T-cell (primary cell): Measurements from ENCODE around the gene ALPK3. TPM values are rescaled to one million over a fixed set of nuclear protein-coding genes. Genes with fewer than 3 reads are reported as not detected.
A peak's percentile ranks its signal among the peaks of the same experiment; 100 is the strongest.

Experiments used
- ATAC-seq, 4 experiments: fragments of 200-7000 bp in 3 of 4; fragments of 150-1000 bp in 1 of 4; cut with Tn5 transposase; replicated peaks in 1 of 4; 1 replicate in 3 of 4; 2 replicates in 1 of 4; pipeline ENCODE4 v1.10.0; 2021; ENCODE audit warnings: moderate library complexity in 3 of 4, mild to moderate bottlenecking in 2 of 4, moderate number of reproducible peaks in 1 of 4
- CTCF ChIA-PET, 2 donors: fragments of 300-600 bp; sonication (Branson Sonifier 250); formaldehyde crosslinking; loops; one replicate each; lab custom pipeline; 2022; ENCODE audit warnings: antibody characterized with exemption in 2 of 2; lab: Charles Lee
- POLR2A ChIA-PET, 2 donors: fragments of 300-600 bp; sonication (Branson Sonifier 250); formaldehyde crosslinking; loops; one replicate each; lab custom pipeline; 2022; ENCODE audit warnings: antibody characterized with exemption in 2 of 2; lab: Charles Lee
- DNase-seq, 35 experiments: peaks; one replicate each; pipeline versions ENCODE4 v3.0.0 to v3.0.0-alpha.2; 2013 to 2023
- H3K27ac ChIP-seq: one replicate; pipeline ENCODE4 v1.5.1; 2013; ENCODE audit warnings: low read length
- H3K27me3 ChIP-seq, 2 experiments: replicated peaks in 1 of 2; 1 replicate in 1 of 2; 2 replicates in 1 of 2; pipeline versions ENCODE4 v1.6.1 to v1.7.0; 2013; ENCODE audit warnings: low read length in 1 of 2, mixed read lengths in 1 of 2; ENCODE audit not compliant: control insufficient read depth in 2 of 2, insufficient read depth in 2 of 2; ENCODE audit errors: extremely low read depth in 1 of 2
- H3K36me3 ChIP-seq, 2 donors: 1 replicate in 1 of 2; 2 replicates in 1 of 2; pipeline versions ENCODE4 v1.6.1 to v1.7.0; 2013; ENCODE audit warnings: low read length in 1 of 2; ENCODE audit not compliant: control insufficient read depth in 2 of 2, insufficient read depth in 1 of 2; ENCODE audit errors: extremely low read depth in 1 of 2
- H3K4me1 ChIP-seq, 2 experiments: 1 replicate in 1 of 2; 2 replicates in 1 of 2; pipeline versions ENCODE4 v1.6.1 to v1.7.0; 2013; ENCODE audit warnings: low read length in 2 of 2, mixed read lengths in 1 of 2; ENCODE audit not compliant: insufficient read depth in 2 of 2, control insufficient read depth in 1 of 2; ENCODE audit errors: extremely low read depth in 1 of 2
- H3K4me3 ChIP-seq, 2 donors: 1 replicate in 1 of 2; 2 replicates in 1 of 2; pipeline versions ENCODE4 v1.5.1 to v1.7.0; 2013; ENCODE audit warnings: mild to moderate bottlenecking in 2 of 2, low read length in 1 of 2, moderate library complexity in 1 of 2; ENCODE audit not compliant: control insufficient read depth in 1 of 2; ENCODE audit errors: extremely low read depth in 1 of 2
- H3K9me3 ChIP-seq: 2 replicates; pipeline ENCODE4 v1.7.0; 2013
- H3K27ac Mint-ChIP-seq, 2 donors: one replicate each; pipeline ENCODE4 v1.8.0; 2020 to 2021; ENCODE audit warnings: mild to moderate bottlenecking in 2 of 2, mixed read lengths in 2 of 2
- H3K27me3 Mint-ChIP-seq, 2 donors: one replicate each; pipeline ENCODE4 v1.8.0; 2021 to 2022; ENCODE audit warnings: mixed read lengths in 2 of 2
- H3K36me3 Mint-ChIP-seq: one replicate; pipeline ENCODE4 v1.8.0; 2021; ENCODE audit warnings: mixed read lengths
- H3K4me1 Mint-ChIP-seq, 3 donors: one replicate each; pipeline ENCODE4 v1.8.0; 2020 to 2022; ENCODE audit warnings: mixed read lengths in 3 of 3, mild to moderate bottlenecking in 1 of 3
- H3K4me3 Mint-ChIP-seq, 3 donors: one replicate each; pipeline ENCODE4 v1.8.0; 2020 to 2022; ENCODE audit warnings: mild to moderate bottlenecking in 3 of 3, mixed read lengths in 3 of 3, moderate library complexity in 3 of 3
- H3K9me3 Mint-ChIP-seq, 3 donors: one replicate each; pipeline ENCODE4 v1.8.0; 2020 to 2022; ENCODE audit warnings: mixed read lengths in 3 of 3
- WGBS: methylation state at CpG from one replicate; pipeline ENCODE4 v1.1.5; 2013; ENCODE audit warnings: missing lambda C conversion rate; ENCODE audit not compliant: insufficient coverage; 5-methylcytosine and 5-hydroxymethylcytosine counted together
- total RNA-seq, 35 experiments: library from RNA in 6 of 35; stranded (reverse) in 6 of 35; fragments of 120-200 nt in 1 of 35; gene quantifications; one replicate each; pipeline versions ENCODE4 v1.2.1 to v1.2.4 and lab custom pipeline; 2013 to 2026

ALPK3 gene
- total RNA-seq, 5 donors from 2014 or later (not counting 1 experiment from before 2014, with no cell fraction given) = 0.16 to 0.82 (median 0.22) TPM

DNA sequence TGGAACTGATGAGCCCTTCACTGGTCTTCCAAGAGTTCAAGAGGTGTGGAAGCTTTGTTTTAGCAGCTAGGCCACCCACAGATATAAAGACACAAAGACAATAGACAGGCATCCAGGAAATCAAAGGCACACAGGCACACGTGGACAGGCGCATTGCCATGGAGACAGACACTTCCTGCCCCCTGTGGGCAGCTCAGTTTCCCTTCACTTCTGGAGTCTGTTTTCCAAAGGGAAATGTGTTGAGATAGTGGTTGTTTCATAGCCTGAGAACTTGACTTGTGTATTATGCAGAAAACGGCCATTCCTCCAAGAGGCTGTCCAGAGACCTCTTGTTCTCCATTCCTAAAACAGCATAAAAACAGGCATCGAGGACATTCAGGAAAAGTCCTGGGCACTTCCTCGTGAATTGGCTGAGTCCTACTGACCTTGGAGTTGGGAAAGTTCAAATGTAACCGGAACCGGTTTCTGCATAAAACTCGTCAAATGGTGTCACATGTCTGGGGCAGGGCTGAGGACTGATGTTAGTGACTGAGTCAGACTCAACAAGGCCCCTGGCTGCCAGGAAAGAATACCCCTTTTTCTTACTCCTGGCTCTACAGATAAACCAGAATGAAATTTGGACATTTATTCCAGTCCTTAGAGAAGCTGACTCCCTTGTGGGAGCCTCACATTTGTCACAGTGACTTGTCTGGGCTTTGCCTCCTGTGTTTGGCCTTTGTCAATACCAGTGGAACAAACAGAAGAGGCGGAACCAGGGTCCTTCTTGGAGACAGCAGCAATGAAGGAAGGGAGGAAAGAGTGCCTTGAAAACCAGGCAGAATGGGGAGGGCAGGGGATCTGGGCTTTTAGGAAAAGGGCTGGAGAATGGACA lies 1.3 kb downstream of the ALPK3 start:
- WGBS = 86% methylated on average over 4 of the region's 9 CpGs
- H3K4me1 Mint-ChIP-seq = peaks cover 7 to 19% (median 14%) of the 10 kb centered on the region in 3 donors
- no peaks in the 10 kb centered on the region for H3K36me3 Mint-ChIP-seq
- H3K27me3 Mint-ChIP-seq = peaks cover 5 to 17% of the 10 kb centered on the region in 2 donors
- no peaks in the 10 kb centered on the region for H3K9me3 Mint-ChIP-seq
- H3K27ac Mint-ChIP-seq = peak overlapping the region in 1 of 2 donors; percentile 67
- Histone ChIP-seq H3K4me3 (no peak overlapping the region), H3K27me3 (peaks cover 0 to 17% of the 10 kb centered on the region in 2 experiments), H3K9me3 (no peaks in the 10 kb centered on the region), H3K36me3 (no peaks in the 10 kb centered on the region), H3K4me1 (peaks cover 8 to 14% of the 10 kb centered on the region in 2 experiments), H3K27ac (no peak overlapping the region)
- CTCF ChIA-PET = interaction anchor here in 1 of 2 donors (0.5 to 0.7 kb wide), 2 partner anchors 160 to 882 kb away, joined by 3 read pairs; partner anchors contain the start of gene NMB
- peak overlapping the region in 2 of 3 donors; percentile 9 to 50 for H3K4me3 Mint-ChIP-seq
- POLR2A ChIA-PET = no interaction called here
- ATAC-seq = peak in 3 of 4 experiments; percentile 53 to 69 (median 66)
- peak in 10 of 35 experiments; percentile 5 to 29 (median 10) for DNase-seq

DNA sequence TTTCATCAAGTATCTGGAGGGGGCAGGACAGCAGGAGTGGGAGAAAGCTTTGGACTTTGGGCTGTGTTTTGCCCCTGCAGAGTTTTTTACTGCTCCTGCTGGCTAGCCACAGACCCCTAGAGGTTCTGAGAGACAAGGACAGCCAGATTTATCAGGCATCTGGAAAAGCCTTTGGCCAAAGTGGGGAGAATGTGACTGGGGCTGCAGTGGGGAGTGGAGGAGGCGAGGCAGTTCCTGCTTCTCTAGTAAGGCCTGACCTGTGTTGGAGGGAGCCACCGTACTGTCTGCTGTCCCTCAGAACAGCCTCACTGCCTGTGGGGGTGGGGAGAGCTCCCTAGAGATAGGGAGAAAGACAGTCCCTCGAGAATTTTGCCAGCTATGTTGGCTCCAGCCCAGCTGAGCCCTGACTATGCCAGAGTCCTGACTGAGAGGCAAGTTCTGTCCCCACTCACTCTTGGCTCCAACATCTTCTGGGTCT lies 2.2 kb downstream of the ALPK3 start:
- H3K27me3 ChIP-seq = peaks cover 0 to 17% of the 10 kb centered on the region in 2 experiments
- WGBS = 50% methylated on average over 1 of the region's 3 CpGs
- peaks cover 5 to 17% of the 10 kb centered on the region in 2 donors for H3K27me3 Mint-ChIP-seq
- ChIA-PET POLR2A (interaction anchor here in 1 of 2 donors (0.6 kb wide), 1 partner anchor 65 kb away, joined by 4 read pairs; no protein-coding TSS in a partner anchor), CTCF (interaction anchor here in 1 of 2 donors (0.7 kb wide), 1 partner anchor 881 kb away, joined by 3 read pairs; no protein-coding TSS in a partner anchor)
- H3K4me3 Mint-ChIP-seq = no peak overlapping the region
- H3K4me1 Mint-ChIP-seq = peaks cover 7 to 19% (median 14%) of the 10 kb centered on the region in 3 donors
- no peak overlapping the region for H3K4me3 ChIP-seq
- H3K36me3 ChIP-seq = no peaks in the 10 kb centered on the region
- no peak overlapping the region for H3K27ac ChIP-seq
- H3K9me3 ChIP-seq = no peaks in the 10 kb centered on the region
- no peaks in the 10 kb centered on the region for H3K9me3 Mint-ChIP-seq
- H3K36me3 Mint-ChIP-seq = no peaks in the 10 kb centered on the region
- H3K4me1 ChIP-seq = peaks cover 8 to 14% of the 10 kb centered on the region in 2 experiments
- DNase-seq (no peak), ATAC-seq (no peak)
- no peak overlapping the region for H3K27ac Mint-ChIP-seq

DNA sequence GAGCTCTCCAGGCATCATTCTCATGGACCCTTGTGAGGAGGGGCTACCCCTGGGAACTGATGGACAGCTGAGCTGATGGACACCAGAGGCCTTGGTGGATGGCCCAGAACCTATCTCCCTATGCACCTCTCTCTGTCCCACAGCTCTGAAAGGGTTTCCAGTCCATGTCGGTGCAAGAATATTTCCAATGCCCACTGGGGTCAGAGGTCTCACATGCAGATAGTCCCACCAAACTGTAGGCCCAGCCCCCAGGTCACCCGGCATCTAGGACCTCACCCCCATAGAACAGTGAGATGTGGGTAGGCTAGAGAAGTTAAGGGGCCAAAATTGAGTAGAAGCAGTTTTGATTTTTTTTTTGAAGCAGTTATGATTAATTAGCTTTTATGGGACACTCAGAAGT lies 2.6 kb downstream of the ALPK3 start:
- H3K4me1 Mint-ChIP-seq = peaks cover 7 to 19% (median 14%) of the 10 kb centered on the region in 3 donors
- H3K27me3 Mint-ChIP-seq = peaks cover 5 to 17% of the 10 kb centered on the region in 2 donors
- no peaks in the 10 kb centered on the region for H3K36me3 Mint-ChIP-seq
- POLR2A ChIA-PET = interaction anchor here in 1 of 2 donors (0.6 kb wide), 1 partner anchor 65 kb away, joined by 4 read pairs; no protein-coding TSS in a partner anchor
- H3K4me1 ChIP-seq = peaks cover 8 to 14% of the 10 kb centered on the region in 2 experiments
- H3K27ac Mint-ChIP-seq = no peak overlapping the region
- ATAC-seq (no peak), DNase-seq (no peak)
- H3K4me3 Mint-ChIP-seq = no peak overlapping the region
- no peak overlapping the region for H3K4me3 ChIP-seq
- CTCF ChIA-PET = no interaction called here
- no peaks in the 10 kb centered on the region for H3K9me3 ChIP-seq
- WGBS = 80% methylated on average over 1 of the region's 2 CpGs
- no peaks in the 10 kb centered on the region for H3K36me3 ChIP-seq
- no peaks in the 10 kb centered on the region for H3K9me3 Mint-ChIP-seq
- H3K27ac ChIP-seq = no peak overlapping the region
- peaks cover 0 to 17% of the 10 kb centered on the region in 2 experiments for H3K27me3 ChIP-seq

DNA sequence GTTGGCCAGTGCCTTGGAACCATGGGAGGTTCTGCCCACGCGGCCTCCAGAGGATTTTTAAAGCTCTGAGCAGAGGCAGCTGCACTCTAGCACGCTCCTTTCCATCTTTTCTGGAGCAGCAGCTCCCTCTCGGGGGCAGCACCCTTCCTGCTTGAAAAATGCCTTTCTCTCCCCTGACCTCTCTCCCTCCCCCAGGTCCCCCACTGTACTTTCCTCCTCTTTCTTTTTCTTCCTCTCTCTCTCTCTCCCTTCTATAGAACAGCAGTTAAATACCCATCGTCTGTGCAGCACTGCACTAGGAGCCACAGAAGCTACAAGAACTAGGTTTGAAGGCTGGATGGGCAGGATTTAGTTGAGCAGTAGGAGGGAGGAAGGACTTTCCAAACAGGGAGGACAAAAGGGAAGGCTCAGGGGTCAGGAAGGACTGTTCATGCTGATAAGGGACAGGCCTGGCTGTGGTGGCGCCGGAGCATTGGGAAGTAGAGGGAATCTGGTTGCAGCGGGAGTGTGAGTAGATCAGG lies 4.4 kb downstream of the ALPK3 start:
- Histone ChIP-seq H3K27ac (no peak overlapping the region), H3K27me3 (peaks cover 0 to 9% of the 10 kb centered on the region in 2 experiments), H3K4me1 (peaks cover 8 to 14% of the 10 kb centered on the region in 2 experiments), H3K9me3 (no peaks in the 10 kb centered on the region), H3K36me3 (no peaks in the 10 kb centered on the region), H3K4me3 (no peak overlapping the region)
- peaks cover 0 to 5% of the 10 kb centered on the region in 2 donors for H3K27me3 Mint-ChIP-seq
- H3K4me3 Mint-ChIP-seq = no peak overlapping the region
- no peaks in the 10 kb centered on the region for H3K36me3 Mint-ChIP-seq
- 84% methylated on average over 7 of the region's 8 CpGs for WGBS
- H3K9me3 Mint-ChIP-seq = no peaks in the 10 kb centered on the region
- peaks cover 7 to 16% (median 13%) of the 10 kb centered on the region in 3 donors for H3K4me1 Mint-ChIP-seq
- no peak overlapping the region for H3K27ac Mint-ChIP-seq
- ATAC-seq = no peak
- ChIA-PET POLR2A (no interaction called here), CTCF (no interaction called here)
- no peak for DNase-seq

DNA sequence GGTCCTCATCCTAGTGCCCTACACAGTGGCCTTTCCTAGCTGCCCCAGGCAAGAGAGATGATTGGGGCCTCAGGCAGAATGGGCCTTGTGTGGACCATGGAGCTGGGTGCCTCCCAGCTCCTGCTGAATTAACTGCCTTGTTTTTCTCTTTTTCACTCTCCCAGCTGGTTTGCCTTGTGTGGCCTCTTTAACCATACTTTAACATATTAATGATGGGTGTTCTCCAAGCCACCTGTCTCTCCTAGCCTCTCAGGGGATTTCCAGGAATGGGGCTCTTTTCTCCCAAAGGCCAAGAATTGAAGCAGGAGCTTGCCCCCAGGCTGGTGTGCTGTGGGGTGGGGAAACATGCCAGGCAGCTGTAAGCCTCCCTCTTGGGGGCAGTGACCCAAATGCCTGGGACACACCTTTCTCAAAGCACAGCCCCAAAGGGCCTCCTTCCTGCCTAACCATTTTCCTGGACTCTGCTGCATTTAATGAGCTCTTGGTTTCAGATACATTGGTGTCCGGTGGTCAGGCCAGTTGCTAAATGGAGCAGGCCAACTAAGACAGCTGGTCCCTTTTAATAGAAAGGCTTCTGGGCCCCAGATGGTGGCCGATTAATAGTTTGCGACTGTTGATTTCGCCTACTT lies 5.6 kb downstream of the ALPK3 start:
- Histone ChIP-seq H3K9me3 (no peaks in the 10 kb centered on the region), H3K27ac (no peak overlapping the region), H3K36me3 (no peaks in the 10 kb centered on the region), H3K4me3 (no peak overlapping the region), H3K4me1 (peaks cover 6 to 8% of the 10 kb centered on the region in 2 experiments), H3K27me3 (peaks cover 0 to 3% of the 10 kb centered on the region in 2 experiments)
- Mint-ChIP-seq H3K27ac (no peak overlapping the region), H3K36me3 (no peaks in the 10 kb centered on the region), H3K9me3 (no peaks in the 10 kb centered on the region), H3K4me3 (no peak overlapping the region), H3K27me3 (peaks cover 0 to 2% of the 10 kb centered on the region in 2 donors), H3K4me1 (peaks cover 6 to 13% (median 10%) of the 10 kb centered on the region in 3 donors)
- WGBS = 95% methylated on average over 4 of the region's 4 CpGs
- ChIA-PET POLR2A (no interaction called here), CTCF (interaction anchor here (0.5 to 0.8 kb wide), 2 partner anchors 11 to 237 kb away, joined by 3 to 5 read pairs; no protein-coding TSS in a partner anchor)
- ATAC-seq (no peak), DNase-seq (no peak)
